ENCODE results near the gene CROCC2.

GRCh38 chr2:240996834-240997140, 90.7 kb downstream of the CROCC2 start:
- TF ChIP-seq, protein P1, sequence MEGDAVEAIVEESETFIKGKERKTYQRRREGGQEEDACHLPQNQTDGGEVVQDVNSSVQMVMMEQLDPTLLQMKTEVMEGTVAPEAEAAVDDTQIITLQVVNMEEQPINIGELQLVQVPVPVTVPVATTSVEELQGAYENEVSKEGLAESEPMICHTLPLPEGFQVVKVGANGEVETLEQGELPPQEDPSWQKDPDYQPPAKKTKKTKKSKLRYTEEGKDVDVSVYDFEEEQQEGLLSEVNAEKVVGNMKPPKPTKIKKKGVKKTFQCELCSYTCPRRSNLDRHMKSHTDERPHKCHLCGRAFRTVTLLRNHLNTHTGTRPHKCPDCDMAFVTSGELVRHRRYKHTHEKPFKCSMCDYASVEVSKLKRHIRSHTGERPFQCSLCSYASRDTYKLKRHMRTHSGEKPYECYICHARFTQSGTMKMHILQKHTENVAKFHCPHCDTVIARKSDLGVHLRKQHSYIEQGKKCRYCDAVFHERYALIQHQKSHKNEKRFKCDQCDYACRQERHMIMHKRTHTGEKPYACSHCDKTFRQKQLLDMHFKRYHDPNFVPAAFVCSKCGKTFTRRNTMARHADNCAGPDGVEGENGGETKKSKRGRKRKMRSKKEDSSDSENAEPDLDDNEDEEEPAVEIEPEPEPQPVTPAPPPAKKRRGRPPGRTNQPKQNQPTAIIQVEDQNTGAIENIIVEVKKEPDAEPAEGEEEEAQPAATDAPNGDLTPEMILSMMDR (IDR thresholded peaks at IDR 0.05): no peak
- no peak for TF ChIP-seq POLR2A (IDR thresholded peaks at IDR 0.05)

Measured in heart left ventricle (tissue), 13 donors.